Activated CD8-positive, alpha-beta memory T cell treated with anti-CD3 and anti-CD28 coated beads for 1 hour (primary cell): ENCODE data around the gene STIMATE.

Source experiments
- DNase-seq, 2 donors: peaks; one replicate each; pipeline ENCODE4 v3.0.0-alpha.2; 2020; ENCODE audit warnings: low read depth in 1 of 2; ENCODE audit errors: extremely low read depth in 1 of 2

Gene STIMATE

GRCh38 chr3:52871761-52872160 lies 25.6 kb downstream of the STIMATE start:
- DNase-seq: no peak

GRCh38 chr3:52870471-52870870 lies 26.9 kb downstream of the STIMATE start:
- no peak for DNase-seq

GRCh38 chr3:52866427-52866826 lies 30.9 kb downstream of the STIMATE start:
- no peak for DNase-seq

- no peak for DNase-seq
Observed at GRCh38 chr3:52865994-52866393, 31.4 kb downstream of the STIMATE start.

- no peak for DNase-seq
Observed at GRCh38 chr3:52860424-52860768, 37.0 kb downstream of the STIMATE start.

GRCh38 chr3:52859686-52860423 lies 37.5 kb downstream of the STIMATE start:
- no peak for DNase-seq

GRCh38 chr3:52857864-52858263 lies 39.5 kb downstream of the STIMATE start:
- DNase-seq: no peak

- no peak for DNase-seq
Observed at GRCh38 chr3:52857133-52857532, 40.2 kb downstream of the STIMATE start.

GRCh38 chr3:52856666-52857065 lies 40.7 kb downstream of the STIMATE start:
- no peak for DNase-seq

GRCh38 chr3:52854013-52854412 lies 43.3 kb downstream of the STIMATE start:
- DNase-seq: no peak

GRCh38 chr3:52852419-52852818 lies 44.9 kb downstream of the STIMATE start:
- no peak for DNase-seq

GRCh38 chr3:52851348-52851747 lies 46.0 kb downstream of the STIMATE start:
- no peak for DNase-seq

- DNase-seq: no peak
Observed at GRCh38 chr3:52849656-52850055, 47.7 kb downstream of the STIMATE start.

GRCh38 chr3:52848617-52849016 lies 48.7 kb downstream of the STIMATE start:
- DNase-seq: no peak

- DNase-seq: no peak
Observed at GRCh38 chr3:52847726-52848125, 49.6 kb downstream of the STIMATE start.

GRCh38 chr3:52847241-52847640 lies 50.1 kb downstream of the STIMATE start:
- no peak for DNase-seq

GRCh38 chr3:52846432-52846965 lies 50.8 kb downstream of the STIMATE start:
- no peak for DNase-seq

- no peak for DNase-seq
Observed at GRCh38 chr3:52845691-52846431, 51.5 kb downstream of the STIMATE start.

GRCh38 chr3:52845157-52845556 lies 52.2 kb downstream of the STIMATE start:
- no peak for DNase-seq

- no peak for DNase-seq
Observed at GRCh38 chr3:52844290-52844975, 52.9 kb downstream of the STIMATE start.

- DNase-seq: no peak
Observed at GRCh38 chr3:52843881-52844280, 53.5 kb downstream of the STIMATE start.
